Stimulated activated CD8-positive, alpha-beta memory T cell treated with anti-CD3 and anti-CD28 coated beads, Interleukin-12 subunit alpha, Interleukin-12 subunit beta, amount 100 ng/mL, for 24 hours (primary cell): ENCODE data around the gene RUFY1.
"Not testable (repeated sequence)": the region's sequence is repeated elsewhere in the genome, so short reads cannot be mapped to it uniquely, and the experiment has no call there.

Experiments
- DNase-seq: peaks from one replicate; pipeline ENCODE4 v3.0.0-alpha.2; 2020; ENCODE audit errors: extremely low read depth

Gene RUFY1

GRCh38 chr5:179534431-179534830 is 15.9 kb upstream of the RUFY1 start:
- no peak for DNase-seq

- DNase-seq, result no peak
Observed at GRCh38 chr5:179536676-179537075, 13.7 kb upstream of the RUFY1 start.

GRCh38 chr5:179542170-179542569 is 8.2 kb upstream of the RUFY1 start:
- no peak for DNase-seq

GRCh38 chr5:179543275-179543674 is 7.1 kb upstream of the RUFY1 start:
- DNase-seq, result not testable (repeated sequence)

- DNase-seq, result no peak
Observed at GRCh38 chr5:179553006-179553405, 2.7 kb downstream of the RUFY1 start.

- DNase-seq, result no peak
Observed at GRCh38 chr5:179553875-179554274, 3.5 kb downstream of the RUFY1 start.

- DNase-seq, result no peak
Observed at GRCh38 chr5:179554981-179555380, 4.6 kb downstream of the RUFY1 start.

- not testable (repeated sequence) for DNase-seq
Observed at GRCh38 chr5:179558261-179558799, 8.0 kb downstream of the RUFY1 start.

GRCh38 chr5:179558932-179559283 is 8.6 kb downstream of the RUFY1 start:
- no peak for DNase-seq

- DNase-seq, result peak; percentile 80
Observed at GRCh38 chr5:179559284-179560252, 9.2 kb downstream of the RUFY1 start.

GRCh38 chr5:179564526-179564925 is 14.2 kb downstream of the RUFY1 start:
- no peak for DNase-seq

GRCh38 chr5:179568721-179569120 is 18.4 kb downstream of the RUFY1 start:
- DNase-seq, result no peak

- no peak for DNase-seq
Observed at GRCh38 chr5:179572386-179572785, 22.0 kb downstream of the RUFY1 start.

GRCh38 chr5:179577286-179577960 is 27.1 kb downstream of the RUFY1 start:
- DNase-seq, result no peak

- no peak for DNase-seq
Observed at GRCh38 chr5:179585941-179586401, 35.6 kb downstream of the RUFY1 start.

- DNase-seq, result no peak
Observed at GRCh38 chr5:179588166-179588565, 37.8 kb downstream of the RUFY1 start.

GRCh38 chr5:179595916-179596315 is 45.6 kb downstream of the RUFY1 start:
- no peak for DNase-seq

- no peak for DNase-seq
Observed at GRCh38 chr5:179596421-179596820, 46.1 kb downstream of the RUFY1 start.

- DNase-seq, result no peak
Observed at GRCh38 chr5:179599100-179599499, 48.7 kb downstream of the RUFY1 start.

- no peak for DNase-seq
Observed at GRCh38 chr5:179599566-179599965, 49.2 kb downstream of the RUFY1 start.

GRCh38 chr5:179599973-179600372 is 49.6 kb downstream of the RUFY1 start:
- DNase-seq, result no peak

- no peak for DNase-seq
Observed at GRCh38 chr5:179601871-179602625, 51.7 kb downstream of the RUFY1 start.
